ENCODE measurements around the gene AJM1.

DNA sequence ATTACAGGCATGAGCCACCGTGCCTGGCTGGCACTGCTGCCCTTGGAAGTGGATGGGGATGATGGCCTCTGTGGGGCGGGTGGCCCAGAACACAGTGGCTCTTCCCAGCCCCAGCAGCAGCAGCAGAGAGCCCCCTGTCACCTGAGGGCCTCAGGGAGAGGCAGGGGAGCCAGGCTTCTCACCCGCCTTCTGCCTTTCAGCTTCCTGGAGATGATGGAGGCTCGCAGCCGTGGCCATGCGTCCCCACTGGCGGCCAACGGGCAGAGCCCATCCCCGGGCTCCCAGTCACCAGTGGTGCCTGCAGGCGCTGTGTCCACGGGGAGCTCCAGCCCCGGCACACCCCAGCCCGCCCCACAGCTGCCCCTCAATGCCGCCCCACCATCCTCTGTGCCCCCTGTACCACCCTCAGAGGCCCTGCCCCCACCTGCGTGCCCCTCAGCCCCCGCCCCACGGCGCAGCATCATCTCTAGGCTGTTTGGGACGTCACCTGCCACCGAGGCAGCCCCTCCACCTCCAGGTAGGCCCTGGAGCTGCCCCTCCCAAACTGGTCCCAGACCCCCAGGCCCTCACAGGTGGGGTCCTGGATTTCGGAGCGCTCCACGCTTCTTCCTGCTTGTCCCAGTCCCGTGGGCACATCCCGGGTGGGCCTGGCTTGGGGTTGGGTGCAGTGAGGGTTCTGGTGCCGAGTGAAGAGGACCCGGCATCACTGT, 5.0 kb upstream of the AJM1 start:
- TF ChIP-seq, protein P1, sequence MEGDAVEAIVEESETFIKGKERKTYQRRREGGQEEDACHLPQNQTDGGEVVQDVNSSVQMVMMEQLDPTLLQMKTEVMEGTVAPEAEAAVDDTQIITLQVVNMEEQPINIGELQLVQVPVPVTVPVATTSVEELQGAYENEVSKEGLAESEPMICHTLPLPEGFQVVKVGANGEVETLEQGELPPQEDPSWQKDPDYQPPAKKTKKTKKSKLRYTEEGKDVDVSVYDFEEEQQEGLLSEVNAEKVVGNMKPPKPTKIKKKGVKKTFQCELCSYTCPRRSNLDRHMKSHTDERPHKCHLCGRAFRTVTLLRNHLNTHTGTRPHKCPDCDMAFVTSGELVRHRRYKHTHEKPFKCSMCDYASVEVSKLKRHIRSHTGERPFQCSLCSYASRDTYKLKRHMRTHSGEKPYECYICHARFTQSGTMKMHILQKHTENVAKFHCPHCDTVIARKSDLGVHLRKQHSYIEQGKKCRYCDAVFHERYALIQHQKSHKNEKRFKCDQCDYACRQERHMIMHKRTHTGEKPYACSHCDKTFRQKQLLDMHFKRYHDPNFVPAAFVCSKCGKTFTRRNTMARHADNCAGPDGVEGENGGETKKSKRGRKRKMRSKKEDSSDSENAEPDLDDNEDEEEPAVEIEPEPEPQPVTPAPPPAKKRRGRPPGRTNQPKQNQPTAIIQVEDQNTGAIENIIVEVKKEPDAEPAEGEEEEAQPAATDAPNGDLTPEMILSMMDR (IDR thresholded peaks at IDR 0.05; ENCODE audit: low read depth, low read length), result no peak
- no peak for TF ChIP-seq EZH2phosphoT487 (IDR thresholded peaks at IDR 0.05; ENCODE audit: low read depth)

All from OCI-LY3 (cell line).